RCC 7860 (cell line): ENCODE measurements around the gene HEXD.
"Not testable (repeated sequence)": the region's sequence is repeated elsewhere in the genome, so short reads cannot be mapped to it uniquely, and the experiment has no call there.

ENCODE experiments used
- DNase-seq: peaks from one replicate; pipeline ENCODE4 v3.0.0-alpha.2; 2015; ENCODE audit warnings: low spot score
- FAIRE-seq: peaks from 2 replicates; lab custom pipeline; 2012; peaks lifted over from hg19 to GRCh38; lab: Jason Lieb, UNC

The HEXD gene

DNA sequence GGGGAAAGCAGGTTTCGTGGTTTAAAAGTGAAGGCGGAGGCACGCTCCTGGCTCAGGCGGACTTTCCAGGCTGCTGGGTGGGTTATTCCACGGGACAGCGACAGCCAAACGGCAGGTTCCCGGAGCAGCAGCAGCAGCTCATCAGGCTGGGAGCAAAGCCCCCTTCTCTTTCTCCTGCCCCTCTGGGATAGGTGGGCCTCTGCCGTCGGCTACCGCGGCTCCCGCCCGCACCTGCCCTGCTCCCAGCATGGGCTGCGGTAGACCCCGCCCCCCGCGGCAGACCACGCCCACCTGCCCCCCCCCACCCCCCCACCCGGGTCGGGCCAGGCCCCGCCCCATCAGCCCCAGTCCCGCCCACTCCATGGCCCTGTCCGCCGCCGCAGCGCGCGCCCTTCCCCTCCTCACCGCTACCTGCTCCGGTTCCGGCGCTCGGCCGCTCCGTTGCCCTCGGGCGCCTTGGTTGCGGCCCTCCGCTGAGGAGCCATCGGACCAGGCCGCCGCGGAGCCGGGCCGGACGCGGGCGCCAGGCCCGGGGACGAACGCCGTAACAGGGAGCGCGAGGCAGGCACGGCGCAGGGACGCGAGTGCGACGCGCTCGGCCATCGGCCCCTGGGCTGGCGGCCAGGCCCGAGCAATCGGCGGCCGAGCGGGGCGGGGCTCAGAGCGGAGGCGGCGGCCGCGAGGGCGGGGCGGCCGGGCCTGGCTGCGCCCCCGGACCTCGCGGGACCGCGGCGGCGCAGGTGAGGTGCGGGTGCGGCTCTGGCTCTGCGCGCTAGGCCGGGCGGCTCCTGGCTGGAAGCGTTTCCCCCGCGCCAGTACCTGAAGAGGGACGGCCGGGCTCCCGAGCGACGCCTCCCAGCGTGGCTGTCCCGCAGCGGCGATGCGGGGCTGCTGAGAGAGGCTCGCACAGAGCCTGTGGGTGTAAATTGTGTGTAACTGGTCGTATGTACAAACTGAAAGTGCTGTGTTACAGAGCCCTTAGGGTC lies at the start of gene HEXD, which contains the start of gene OGFOD3:
Gene HEXD, plus strand, starts transcription at position 347 of the 986 bp plus-strand sequence. CDS start 1,453 bp downstream, outside the sequence.
Gene OGFOD3, minus strand, starts transcription at position 586 of the 986 bp plus-strand sequence. Its CDS starts 101 bp downstream, at position 485.
- no peak for FAIRE-seq
- DNase-seq, result peak; percentile 58

DNA sequence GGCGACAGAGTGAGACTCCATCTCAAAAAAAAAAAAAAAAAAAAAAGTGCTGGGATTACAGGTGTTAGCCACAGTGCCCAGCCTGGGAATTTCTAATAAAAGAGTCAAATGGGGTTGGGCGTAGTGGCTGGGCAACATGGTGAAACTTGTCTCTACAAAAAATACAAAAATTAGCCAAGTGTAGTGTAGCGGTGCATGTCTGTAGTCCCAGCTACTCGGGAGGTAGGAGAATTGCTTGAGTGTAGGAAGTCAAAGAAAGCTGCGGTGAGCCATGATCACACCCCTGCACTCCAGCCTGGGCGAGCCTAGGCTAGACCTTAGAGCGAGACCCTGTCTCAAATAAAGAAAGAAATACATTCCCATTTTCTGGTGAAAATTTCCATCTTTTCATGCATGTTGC lies 48.9 kb upstream of the HEXD start:
- no peak for FAIRE-seq
- no peak for DNase-seq

DNA sequence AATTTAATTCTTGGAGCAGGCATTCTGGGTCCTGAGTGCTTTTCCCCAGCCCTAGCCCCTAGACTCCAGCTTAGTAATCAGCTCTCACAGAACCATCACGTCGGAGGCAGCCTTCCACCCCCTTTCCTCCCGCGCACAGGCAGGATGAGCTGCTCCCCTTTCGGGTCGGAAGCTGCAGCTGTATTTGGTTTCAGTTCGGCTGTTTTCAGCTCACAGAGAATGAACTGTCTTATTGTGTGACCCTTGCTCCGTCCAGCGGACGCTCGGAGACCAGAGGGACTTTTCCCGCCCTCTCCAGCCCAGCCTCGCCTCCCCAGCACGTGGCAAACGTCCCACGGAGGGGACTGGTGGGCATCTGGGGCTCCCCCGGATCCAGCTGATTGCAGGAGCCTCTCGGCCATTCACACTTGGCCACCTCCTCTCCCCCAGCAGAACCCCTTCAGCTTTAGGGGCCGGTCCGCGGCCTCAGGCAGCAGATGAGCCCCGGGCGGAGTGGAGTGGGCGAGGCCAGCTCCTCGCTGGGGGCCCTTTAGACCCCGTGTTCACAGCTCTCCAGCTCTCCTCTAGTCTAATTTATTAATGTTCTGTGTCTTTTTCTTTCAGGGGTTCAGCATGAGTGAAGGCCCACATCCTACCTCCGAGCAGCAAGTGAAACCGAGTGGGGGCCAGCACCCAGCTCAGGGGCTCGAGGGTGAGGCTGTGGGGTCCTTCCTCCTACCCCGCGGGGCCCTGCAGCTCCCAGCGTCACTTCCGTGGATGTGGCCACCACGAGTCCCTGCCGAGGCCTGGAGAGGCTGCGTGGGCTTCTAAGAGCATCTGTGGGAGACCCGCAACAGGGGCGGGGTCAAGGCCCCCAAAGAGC lies 47.4 kb upstream of the HEXD start:
- FAIRE-seq, result no peak
- DNase-seq, result no peak

DNA sequence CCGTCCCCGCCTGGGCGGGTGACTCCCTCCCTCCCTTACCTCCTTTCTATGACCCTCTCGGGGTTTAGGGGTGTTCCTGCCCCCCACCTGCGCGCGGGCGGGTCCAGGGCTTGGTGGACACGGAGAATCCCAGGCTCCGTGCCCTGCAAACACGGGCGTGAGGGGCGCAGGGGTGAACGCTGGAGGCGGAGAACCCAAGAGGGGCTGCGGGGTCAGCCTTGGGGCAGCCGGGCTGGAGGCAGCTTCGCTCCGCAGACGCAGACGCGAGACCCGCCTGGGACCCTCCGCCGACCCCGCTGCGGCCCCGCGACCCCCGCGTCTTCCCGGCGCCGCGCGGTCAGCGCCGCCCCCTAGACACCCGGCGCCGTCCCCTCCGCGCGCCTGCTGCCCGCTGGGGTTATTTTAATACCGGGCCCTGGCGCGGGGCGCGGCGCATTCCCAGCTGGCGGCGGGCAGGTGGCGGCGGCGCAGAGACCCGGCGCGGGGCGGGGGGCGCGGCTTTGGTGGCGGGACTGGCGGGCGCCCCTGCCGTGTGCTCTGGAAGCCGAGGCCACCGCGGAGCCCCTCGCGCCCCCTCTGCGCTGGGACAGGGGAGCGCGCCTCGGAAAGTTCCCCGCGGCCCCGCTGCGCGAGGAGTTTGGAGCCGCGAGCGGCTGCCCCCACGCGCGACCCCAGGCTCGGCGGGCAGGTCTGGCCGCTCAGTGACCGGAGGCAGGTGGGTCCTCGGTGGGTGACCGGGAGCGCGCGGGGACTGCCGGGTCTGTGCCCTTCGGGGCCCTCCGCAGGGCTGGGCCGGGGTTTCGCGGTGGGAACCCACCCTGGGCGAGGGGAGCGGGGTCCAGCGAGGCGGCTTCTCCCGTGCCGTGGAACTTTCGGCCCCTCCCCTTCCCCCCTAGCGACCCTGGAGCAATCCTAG lies 46.6 kb upstream of the HEXD start, which contains the start of gene UTS2R:
Gene UTS2R, plus strand, starts transcription at position 433 of the 916 bp plus-strand sequence. CDS start 2,560 bp downstream, outside the sequence.
- no peak for DNase-seq

DNA sequence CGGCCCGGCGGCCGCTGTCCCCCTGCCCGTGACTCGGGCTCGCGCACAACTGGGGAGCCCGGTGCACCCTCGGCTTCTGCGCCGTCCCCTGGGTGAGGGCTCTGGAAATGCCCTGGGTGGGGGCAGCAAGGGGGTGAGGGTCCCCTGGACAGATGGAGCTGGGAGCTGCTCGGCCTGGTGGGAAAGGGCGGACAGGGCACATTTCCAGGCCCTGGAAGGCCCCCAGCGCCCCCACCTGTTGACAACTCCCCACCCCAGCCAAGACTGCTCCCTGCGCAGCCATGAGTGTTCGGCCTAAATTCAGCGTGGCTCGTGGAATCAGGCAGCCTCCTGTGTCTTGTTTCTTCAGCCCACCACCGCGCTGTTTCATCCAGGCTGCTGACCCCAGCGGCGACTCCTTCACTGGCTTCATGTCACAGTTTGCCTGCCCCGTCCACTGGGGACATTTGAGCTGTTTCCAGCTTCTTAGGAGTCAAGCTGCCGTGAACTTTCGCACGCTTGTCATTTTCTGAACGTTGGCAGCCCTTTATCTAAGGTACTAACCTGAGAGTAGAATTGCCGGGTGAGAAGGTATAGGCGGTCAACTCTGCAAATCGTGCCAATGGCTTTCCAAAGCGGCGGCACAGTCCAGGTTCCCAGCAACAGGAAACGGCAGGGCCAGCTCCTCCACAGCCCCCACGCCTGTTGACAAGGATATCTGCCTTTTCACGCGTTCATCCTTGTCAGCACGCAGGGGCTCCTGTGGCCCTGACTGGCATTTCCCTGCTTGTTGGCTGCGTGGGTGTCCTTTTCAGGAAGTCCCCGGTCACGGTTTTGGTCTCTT lies 45.7 kb upstream of the HEXD start:
- no peak for DNase-seq
- no peak for FAIRE-seq

More for the DNA sequence above, 46.6 kb upstream of the HEXD start, which contains the start of gene UTS2R:
- no peak for FAIRE-seq

DNA sequence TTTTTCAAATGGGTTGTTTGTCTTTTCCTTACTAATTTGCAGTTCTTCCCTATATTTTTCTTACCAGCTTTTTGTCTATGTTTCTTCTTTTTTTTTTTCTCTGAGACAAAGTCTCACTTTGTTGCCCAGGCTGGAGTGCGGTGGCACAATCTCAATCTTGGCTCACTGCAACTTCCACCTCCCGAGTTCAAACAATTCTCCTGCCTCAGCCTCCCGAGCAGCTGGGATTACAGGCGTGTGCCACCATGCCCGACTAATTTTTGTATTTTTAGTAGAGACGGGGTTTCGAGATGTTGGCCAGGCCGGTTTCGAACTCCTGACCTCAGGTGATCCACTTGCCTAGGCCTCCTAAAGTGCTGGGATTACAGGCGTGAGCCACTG lies 45.1 kb upstream of the HEXD start:
- not testable (repeated sequence) for DNase-seq, FAIRE-seq

DNA sequence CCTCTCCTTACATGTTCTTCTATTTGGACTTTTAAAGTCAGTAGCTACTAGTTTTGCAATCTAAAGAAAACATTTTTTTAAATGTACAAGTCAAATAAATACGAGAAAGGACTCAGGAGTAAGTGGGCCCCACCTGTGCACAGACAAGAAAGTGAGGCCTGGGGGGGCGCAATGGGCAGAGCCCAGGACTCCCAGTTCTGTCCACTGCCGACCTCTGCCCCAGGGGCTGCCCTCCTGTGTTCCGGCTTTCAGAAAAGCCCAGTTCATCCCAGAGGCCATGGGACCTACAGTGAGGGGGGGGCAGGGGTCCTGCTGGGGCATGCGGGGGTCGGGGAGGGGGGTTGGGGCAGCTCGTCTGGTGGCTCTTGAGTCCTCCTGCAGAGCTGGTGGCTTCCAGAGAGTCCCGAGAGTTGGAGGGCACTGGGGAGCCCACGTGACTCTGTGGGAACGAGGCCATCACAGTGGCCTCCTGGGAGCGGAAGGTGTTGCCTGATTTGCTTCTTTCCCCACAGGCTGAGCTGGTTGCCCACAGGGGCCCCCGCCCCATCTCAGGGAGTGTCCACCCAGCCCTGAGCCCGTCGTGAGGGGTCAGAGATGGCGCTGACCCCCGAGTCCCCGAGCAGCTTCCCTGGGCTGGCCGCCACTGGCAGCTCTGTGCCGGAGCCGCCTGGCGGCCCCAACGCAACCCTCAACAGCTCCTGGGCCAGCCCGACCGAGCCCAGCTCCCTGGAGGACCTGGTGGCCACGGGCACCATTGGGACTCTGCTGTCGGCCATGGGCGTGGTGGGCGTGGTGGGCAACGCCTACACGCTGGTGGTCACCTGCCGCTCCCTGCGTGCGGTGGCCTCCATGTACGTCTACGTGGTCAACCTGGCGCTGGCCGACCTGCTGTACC lies 44.2 kb upstream of the HEXD start:
- no peak for DNase-seq
- no peak for FAIRE-seq

DNA sequence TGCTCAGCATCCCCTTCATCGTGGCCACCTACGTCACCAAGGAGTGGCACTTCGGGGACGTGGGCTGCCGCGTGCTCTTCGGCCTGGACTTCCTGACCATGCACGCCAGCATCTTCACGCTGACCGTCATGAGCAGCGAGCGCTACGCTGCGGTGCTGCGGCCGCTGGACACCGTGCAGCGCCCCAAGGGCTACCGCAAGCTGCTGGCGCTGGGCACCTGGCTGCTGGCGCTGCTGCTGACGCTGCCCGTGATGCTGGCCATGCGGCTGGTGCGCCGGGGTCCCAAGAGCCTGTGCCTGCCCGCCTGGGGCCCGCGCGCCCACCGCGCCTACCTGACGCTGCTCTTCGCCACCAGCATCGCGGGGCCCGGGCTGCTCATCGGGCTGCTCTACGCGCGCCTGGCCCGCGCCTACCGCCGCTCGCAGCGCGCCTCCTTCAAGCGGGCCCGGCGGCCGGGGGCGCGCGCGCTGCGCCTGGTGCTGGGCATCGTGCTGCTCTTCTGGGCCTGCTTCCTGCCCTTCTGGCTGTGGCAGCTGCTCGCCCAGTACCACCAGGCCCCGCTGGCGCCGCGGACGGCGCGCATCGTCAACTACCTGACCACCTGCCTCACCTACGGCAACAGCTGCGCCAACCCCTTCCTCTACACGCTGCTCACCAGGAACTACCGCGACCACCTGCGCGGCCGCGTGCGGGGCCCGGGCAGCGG lies 43.4 kb upstream of the HEXD start:
- no peak for DNase-seq
- FAIRE-seq, result no peak

DNA sequence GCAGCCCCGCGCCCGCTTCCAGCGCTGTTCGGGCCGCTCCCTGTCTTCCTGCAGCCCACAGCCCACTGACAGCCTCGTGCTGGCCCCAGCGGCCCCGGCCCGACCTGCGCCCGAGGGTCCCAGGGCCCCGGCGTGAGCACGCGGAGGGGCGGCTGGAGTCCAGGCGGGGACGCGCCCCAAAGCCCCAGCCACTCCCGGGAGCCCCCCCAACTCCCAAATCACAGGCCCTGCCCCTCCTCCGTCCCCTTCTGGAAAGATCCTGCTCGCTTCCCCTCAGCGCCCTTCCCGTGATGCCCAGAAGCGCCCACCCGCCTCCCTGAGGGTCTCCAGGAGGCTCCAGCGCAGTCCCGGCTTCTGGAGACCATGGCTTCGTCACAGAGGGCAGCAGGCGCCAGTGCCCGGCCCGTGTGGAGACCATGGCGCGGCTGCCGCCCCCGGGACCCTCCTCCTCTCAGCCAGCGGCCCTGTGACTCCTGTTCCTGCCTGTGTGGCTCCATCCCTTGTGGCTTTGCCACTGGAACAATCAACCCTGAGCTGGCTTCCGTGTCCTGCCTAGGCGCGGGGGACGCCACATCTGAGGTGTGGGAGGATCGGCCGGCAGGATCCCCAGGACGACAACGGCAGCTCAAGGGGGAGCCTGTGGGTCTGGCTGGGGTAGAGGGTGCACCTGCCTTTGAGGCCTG lies 42.6 kb upstream of the HEXD start:
- DNase-seq (no peak), FAIRE-seq (no peak)

DNA sequence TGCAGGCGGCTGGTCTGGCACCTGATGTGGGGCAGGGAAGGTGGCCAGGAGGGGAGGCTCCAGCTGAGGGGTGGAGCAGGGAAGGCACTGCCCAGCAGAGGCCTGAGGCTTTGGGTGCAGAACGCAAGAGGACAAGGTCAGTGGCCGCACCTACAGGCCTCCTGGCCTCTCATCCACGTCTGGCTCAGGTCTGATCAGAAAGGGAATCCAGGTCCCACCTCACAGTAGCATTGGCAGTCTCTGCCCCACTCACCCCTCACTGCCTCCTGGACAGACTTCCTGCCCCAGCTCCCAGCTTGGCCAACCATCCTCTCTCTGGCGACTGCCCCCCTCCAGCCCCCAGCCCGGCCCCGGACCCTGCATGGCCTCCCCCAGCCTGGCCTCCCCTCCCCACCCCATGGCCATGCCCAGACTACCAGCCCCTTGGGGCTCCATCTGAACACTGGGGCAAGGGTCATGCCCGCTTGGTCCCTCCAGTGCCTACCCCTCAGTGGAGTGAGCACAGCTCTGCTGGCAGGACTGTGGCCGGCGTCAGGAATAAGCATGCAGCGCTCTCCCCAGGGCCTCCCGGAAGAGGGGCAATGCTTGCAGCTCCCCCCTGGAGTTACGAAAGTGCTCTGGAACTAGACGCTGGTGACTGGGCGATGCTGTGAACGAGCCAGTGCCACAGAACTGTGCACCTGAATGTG lies 42.0 kb upstream of the HEXD start:
- DNase-seq (no peak), FAIRE-seq (no peak)

DNA sequence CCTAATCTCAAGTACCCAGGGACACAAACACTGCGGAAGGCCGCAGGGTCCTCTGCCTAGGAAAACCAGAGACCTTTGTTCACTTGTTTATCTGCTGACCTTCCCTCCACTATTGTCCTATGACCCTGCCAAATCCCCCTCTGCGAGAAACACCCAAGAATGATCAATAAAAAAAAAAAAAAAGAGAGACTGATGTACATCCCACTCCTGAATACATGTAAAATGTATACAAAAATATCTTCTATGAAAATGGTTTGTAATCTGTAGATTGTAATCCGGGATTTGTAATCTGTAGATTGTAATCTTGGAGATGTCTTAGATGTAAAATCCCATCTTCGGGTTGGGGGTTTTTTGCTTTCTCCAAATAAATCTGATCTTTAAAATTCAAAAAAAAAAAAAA lies 40.9 kb upstream of the HEXD start:
- not testable (repeated sequence) for FAIRE-seq, DNase-seq

DNA sequence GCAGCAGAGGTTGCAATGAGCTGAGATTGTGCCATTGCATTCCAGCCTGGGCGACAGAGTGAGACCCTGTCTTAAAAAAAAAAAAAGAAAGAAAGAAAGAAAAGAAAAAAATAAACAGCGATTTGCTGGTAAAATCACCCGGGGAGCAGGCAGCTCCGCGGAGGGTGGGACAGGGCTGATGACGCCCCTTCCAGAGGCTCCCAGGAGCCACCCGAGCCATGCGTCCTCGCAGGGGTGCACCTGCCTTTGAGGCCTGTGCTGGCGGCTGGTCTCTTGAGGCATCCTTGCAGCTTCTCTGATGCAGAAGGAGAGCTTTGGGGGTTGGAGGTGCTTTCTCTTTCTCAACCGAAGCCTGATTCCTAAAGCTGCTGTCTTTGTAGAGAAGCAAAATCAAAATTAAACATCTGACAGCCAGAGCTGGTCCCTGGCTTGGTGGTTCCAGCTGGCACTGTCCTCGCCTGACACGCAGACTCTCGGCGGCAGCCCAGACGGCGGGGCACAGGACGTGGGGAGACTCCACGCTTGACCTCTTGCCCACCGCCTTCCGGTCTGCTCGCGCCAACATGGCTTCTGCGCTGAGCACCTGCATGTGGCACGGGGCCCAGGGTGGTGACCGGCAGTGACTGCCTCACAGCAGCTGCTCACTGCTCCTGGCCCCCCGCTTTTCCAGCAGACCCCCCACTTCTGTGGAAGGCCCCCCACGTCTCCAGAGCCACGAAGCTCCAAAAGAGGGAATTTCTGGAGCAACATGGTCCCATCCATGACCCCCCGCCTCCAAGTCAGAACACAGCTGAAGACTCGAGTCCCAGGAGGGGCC lies 40.0 kb upstream of the HEXD start:
- DNase-seq, result no peak
- FAIRE-seq, result no peak

DNA sequence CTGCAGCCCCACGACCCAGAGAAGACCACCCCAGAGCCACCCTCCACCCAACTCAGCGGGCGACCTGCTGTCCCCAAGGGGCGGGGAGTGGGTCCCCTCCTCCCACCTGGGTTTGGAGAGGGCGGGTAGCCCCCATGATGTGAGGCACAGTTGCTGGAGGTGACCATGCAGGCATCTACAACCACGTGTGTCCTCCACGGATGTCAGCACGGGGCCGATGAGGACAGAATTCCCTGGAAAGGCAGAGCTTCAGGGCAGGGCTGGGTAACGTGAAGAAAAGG lies 39.5 kb upstream of the HEXD start:
- DNase-seq (no peak), FAIRE-seq (no peak)

DNA sequence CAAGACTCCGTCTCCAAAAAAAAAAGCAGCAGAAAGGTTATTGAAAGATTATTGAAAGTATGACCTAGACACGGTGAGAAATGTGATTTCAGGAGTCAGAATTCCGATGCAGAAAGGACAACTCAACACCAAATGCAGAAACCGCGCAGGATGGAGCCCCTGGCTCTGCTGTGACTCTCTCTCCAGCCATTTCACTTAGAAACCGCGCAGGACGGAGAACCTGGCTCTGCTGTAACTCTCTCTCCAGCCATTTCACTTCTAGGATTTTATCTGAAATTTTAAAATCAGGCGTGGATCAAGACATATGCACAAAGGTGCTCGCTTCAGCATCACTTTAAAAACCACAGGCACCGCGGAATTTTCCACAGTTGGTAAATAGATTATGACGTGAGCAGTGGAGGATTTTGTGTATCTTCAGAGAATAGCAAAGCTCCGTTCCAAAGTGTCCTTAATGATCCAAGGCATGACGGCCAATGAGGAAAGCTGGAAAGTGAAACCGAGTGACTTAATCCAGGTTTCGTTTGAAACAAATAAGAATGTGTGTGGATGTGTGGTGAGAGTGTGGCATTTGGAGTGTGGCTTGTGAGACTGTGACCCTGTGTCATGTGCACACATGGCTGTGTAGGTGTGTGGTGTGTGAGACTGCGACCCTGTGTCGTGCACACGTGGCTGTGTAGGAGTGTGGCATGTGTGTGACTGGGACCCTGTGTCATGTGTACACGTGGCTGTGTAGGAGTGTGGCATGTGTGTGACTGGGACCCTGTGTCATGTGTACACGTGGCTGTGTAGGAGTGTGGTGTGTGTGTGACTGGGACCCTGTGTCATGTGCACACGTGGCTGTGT lies 37.1 kb upstream of the HEXD start:
- FAIRE-seq (no peak), DNase-seq (no peak)

DNA sequence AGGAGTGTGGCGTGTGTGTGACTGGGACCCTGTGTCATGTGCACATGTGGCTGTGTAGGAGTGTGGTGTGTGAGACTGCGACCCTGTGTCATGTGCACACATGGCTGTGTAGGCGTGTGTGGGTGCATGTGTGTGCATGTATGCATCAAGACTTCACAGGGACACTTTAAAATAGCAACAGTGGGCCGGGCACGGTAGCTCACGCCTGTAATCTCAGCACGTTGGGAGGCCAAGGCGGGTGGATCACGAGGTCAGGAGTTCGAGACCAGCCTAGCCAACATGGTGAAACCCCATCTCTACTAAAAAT lies 36.5 kb upstream of the HEXD start:
- not testable (repeated sequence) for DNase-seq, FAIRE-seq
